SH-SY5Y (cell line): ENCODE data around the gene IPO4.

ENCODE experiments used
- GATA2 ChIP-seq: IDR thresholded peaks from 2 replicates; pipeline ENCODE4 v1.6.1; 2011; ENCODE audit warnings: mild to moderate bottlenecking, low read depth, low read length
- GATA3 ChIP-seq: IDR thresholded peaks from 2 replicates; pipeline ENCODE4 v1.6.1; 2011; ENCODE audit warnings: low read depth, mild to moderate bottlenecking, low read length, moderate library complexity

- TF ChIP-seq GATA3 (no peak), GATA2 (no peak)
Observed at GRCh38 chr14:24165785-24166184, 22.8 kb downstream of the IPO4 start.
